Sigmoid colon (tissue), 4 donors: Measurements from ENCODE around the gene DNMT1.

Experiments
- EP300 ChIP-seq, 4 donors: sonication (generic); formaldehyde crosslinking; IDR thresholded peaks; one replicate each; pipeline ENCODE4 v1.6.1; 2017; ENCODE audit warnings: antibody characterized with exemption in 4 of 4
- POLR2A ChIP-seq, 2 donors: fragments of 450-650 bp; IDR thresholded peaks; one replicate each; pipeline ENCODE4 v1.6.1; 2016; ENCODE audit warnings: antibody characterized with exemption in 2 of 2, mild to moderate bottlenecking in 2 of 2, moderate library complexity in 2 of 2
- TF ChIP-seq, protein P1 (sequence below), 4 experiments: fragments of 450-650 bp in 3 of 4; fragments of 200-600 bp in 1 of 4; IDR thresholded peaks; one replicate each; pipeline ENCODE4 v1.5.1; 2016 to 2019; ENCODE audit warnings: antibody characterized with exemption in 4 of 4, mild to moderate bottlenecking in 3 of 4, moderate library complexity in 2 of 4

DNA sequence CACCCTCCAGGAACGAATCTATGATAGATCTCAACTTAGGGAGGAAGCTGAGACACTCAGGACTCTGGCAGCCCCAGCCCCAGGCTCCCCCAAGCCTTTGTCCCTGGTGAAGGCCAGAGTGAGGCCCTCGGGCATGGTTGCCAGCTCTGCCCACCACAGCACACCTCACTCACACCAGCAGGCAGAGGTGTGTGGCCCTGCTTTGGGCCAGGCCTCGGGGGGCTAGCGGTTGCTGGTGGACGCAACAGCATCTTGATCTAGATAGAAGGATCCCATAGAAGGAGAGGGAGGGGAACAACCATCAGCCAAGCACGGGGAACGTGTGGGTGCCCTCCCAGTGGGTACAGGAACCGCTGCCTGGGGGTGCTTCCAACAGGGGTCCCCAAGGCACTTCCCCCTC, 36.7 kb downstream of the DNMT1 start:
- TF ChIP-seq EP300 (IDR thresholded peaks at IDR 0.05) = no peak
- TF ChIP-seq, protein P1, sequence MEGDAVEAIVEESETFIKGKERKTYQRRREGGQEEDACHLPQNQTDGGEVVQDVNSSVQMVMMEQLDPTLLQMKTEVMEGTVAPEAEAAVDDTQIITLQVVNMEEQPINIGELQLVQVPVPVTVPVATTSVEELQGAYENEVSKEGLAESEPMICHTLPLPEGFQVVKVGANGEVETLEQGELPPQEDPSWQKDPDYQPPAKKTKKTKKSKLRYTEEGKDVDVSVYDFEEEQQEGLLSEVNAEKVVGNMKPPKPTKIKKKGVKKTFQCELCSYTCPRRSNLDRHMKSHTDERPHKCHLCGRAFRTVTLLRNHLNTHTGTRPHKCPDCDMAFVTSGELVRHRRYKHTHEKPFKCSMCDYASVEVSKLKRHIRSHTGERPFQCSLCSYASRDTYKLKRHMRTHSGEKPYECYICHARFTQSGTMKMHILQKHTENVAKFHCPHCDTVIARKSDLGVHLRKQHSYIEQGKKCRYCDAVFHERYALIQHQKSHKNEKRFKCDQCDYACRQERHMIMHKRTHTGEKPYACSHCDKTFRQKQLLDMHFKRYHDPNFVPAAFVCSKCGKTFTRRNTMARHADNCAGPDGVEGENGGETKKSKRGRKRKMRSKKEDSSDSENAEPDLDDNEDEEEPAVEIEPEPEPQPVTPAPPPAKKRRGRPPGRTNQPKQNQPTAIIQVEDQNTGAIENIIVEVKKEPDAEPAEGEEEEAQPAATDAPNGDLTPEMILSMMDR (IDR thresholded peaks at IDR 0.05) = no peak
- TF ChIP-seq POLR2A (IDR thresholded peaks at IDR 0.05) = no peak
